ENCODE data around the gene CCDC30.
"Not testable (repeated sequence)": the region's sequence is repeated elsewhere in the genome, so short reads cannot be mapped to it uniquely, and the experiment has no call there.

Gene CCDC30

GRCh38 chr1:42533101-42533863, 70.2 kb downstream of the CCDC30 start:
- no peak for DNase-seq

- DNase-seq, result no peak
These were observed 78.0 kb downstream of the CCDC30 start for GRCh38 chr1:42541104-42541503.

GRCh38 chr1:42551180-42551579, 88.1 kb downstream of the CCDC30 start:
- no peak for DNase-seq

DNA sequence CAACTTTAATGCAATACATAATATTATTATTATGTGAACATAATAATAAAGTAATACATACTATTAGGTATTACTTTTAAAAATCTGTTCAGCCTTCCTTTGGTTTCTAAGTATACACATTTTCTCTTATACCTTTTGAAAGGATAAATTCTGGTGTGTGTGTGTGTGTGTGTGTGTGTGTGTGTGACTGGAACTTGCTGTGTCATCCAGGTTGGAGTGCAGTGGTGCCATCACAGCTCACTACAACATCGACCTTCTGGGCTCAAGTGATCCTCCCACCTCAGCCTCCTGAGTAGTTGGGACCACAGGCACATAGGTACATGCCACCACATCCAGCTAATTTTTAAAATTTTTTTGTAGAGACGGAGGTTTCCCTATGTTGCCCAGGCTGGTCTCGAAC, 88.5 kb downstream of the CCDC30 start:
- no peak for DNase-seq

GRCh38 chr1:42552636-42553035, 89.5 kb downstream of the CCDC30 start:
- DNase-seq, result no peak

GRCh38 chr1:42557230-42557851, 94.3 kb downstream of the CCDC30 start:
- no peak for DNase-seq

DNA sequence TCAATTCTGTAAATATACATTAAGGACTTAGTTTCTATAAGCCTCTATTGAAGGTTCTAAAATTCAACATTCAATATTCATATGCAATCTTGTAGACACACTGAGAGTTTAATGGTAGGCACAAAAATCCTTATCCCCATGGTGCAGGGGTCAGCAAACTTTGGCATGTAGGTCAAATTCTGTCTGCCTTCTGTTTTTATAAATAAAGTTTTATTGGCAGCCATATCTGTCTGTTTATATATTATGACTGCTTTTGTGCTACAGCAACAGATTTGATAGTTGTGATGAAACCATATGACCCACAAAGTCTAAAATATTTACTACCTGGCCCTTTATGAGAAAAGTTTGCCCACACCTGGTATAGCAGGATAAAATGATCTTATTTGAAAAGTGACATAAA, 104.0 kb downstream of the CCDC30 start:
- DNase-seq, result no peak

DNA sequence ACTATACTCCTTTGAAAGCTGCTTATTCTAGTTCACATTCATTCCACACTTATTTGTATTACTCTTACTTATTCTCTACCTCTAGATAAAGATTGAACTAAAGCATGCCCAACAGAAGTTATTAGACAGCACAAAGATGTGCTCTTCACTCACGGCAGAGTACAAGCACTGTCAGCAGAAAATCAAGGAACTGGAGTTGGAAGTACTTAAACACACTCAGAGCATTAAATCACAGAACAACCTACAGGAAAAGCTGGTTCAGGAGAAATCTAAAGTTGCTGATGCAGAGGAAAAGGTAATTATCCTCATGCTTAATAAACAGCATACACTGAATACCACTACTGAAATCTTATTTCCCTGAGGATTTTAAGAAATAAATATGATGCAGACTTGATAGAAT, 113.8 kb downstream of the CCDC30 start:
- DNase-seq, result no peak

- DNase-seq, result no peak
These were observed 122.9 kb downstream of the CCDC30 start for GRCh38 chr1:42586016-42586415.

DNA sequence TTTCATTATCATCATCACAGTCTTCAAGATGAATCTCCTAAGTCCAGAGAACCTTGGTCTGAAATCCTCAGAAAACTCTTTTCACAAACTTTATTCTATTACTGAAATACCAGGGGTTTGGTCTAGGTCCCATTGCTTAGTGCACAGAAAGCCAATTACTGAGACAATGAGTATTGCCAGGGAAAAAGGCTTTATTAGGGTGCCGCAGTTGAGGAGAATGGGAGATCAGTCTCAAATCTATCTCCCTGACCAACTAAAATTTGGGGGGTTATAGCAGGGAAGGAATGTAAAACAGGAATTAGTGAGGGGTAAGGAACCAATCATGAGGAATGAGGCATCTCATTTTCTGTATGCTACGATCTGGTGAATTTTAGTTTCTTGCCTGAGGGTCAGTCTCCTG, 124.7 kb downstream of the CCDC30 start:
- DNase-seq, result no peak

GRCh38 chr1:42592811-42593210, 129.7 kb downstream of the CCDC30 start:
- DNase-seq, result no peak

- no peak for DNase-seq
These were observed 130.5 kb downstream of the CCDC30 start for GRCh38 chr1:42593486-42594100.

DNA sequence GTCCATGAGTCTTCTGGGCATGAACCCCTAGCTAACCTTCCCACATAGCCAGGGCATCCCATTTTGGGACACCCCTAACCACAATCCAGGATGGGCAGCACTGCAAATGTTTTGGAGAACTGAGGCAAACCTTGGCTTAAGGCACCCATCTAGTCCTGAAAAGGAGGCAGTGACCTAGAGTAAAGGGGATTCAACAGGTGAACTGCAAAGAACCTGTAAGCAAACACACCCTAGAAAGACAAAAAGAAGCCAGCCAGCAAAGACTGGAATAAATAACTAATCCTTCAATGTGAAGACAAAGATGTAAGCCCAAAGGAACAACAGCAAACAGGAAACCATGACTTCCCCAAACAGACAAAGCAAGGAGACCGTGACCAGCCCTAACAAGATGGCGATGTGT, 138.4 kb downstream of the CCDC30 start:
- no peak for DNase-seq

DNA sequence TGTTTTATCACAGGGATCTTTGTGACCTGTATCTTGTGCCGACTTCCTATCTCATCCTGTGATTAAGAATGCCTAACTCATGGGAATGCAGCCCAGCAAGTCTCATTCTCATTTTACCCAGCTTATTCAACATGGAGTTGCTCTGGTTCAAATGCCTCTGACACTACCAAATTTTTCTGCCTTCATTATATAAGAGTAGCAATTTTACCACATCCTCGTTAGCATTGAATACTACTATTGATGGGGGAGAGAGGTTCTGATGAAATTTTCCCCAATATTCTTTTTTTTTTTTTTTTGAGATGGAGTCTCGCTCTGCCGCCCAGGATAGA, 150.7 kb downstream of the CCDC30 start:
- DNase-seq, result no peak

DNA sequence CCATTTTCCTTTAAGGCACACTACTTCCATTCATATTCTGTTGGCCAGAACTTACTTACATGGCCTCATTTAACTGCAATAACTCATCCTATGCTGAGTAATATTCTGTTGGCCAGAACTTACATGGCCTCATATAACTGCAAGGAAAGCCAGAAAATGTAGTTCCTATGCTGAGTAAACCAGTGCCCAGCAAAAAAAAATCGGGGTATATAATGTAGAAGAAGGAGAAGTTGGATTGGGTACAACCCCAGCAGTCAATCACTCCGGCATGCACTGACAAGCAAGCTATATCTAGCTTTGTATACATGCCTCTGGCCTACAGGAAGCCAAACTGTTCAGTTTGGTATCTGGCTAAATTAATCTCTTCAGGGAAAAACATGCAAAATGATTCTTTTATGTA, 155.8 kb downstream of the CCDC30 start:
- no peak for DNase-seq

DNA sequence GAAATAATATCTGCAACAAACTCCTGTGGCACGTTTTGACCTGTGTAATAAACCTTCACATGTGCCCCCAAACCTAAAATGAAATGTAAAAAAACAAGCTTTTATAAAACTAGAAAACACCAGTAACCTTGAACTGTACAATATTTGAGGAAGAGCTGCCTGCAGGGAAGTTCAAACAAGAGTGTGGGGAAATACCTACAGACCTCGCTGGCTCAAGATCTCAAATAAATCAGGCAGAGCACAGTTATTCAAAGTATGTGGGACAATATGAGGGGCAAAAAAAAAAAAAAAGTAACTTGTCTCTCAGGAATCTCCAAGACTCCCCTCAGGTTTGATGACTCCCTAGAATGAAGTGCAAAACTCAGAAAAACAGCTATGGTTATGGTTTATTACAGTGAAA, 157.2 kb downstream of the CCDC30 start:
- no peak for DNase-seq

DNA sequence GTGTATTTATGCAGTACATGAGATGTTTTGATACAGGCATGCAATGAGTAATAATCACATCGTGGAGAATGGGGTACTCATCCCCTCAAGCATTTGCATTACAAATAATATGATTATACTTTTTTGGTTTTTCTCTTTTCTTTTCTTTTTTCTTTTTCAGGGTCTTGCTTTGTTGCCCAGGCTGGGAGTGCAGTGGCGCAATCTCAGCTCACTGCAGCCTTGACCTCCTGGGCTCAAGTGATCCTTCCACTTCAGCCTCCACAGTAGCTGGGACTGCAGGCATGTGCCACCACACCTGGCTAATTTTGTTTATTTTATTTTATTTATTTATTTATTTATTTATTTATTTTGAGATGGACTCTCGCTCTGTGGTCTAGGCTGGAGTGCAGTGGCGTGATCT, 158.1 kb downstream of the CCDC30 start:
- not testable (repeated sequence) for DNase-seq

GRCh38 chr1:42627205-42627604, 164.1 kb downstream of the CCDC30 start:
- DNase-seq, result not testable (repeated sequence)

DNA sequence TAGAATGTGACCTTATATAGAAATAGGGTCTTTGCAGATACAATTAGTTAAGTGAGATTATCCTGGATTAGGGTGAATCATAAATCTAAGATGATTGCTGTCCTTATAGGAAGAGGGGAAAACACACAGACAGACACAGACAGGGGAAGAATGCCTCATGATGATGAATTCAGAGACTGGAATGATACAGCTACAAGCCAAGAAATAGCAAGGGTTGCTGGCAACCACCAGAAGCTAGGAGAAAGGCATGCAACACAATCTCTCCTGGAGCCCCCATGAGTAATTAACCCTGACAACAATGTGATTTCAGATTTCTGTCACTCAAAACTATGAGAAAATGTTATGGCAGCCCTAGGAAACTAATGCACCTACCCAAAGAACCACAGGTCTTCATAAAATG, 176.0 kb downstream of the CCDC30 start:
- DNase-seq, result no peak

GRCh38 chr1:42646056-42646455, 183.0 kb downstream of the CCDC30 start:
- no peak for DNase-seq

GRCh38 chr1:42657201-42657600, 194.1 kb downstream of the CCDC30 start:
- no peak for DNase-seq

GRCh38 chr1:42657981-42658876, 195.1 kb downstream of the CCDC30 start, which contains the start of gene PPIH:
PPIH (plus strand) TSS chr1:42658423; CDS start chr1:42658447, 24 bp downstream.
- DNase-seq, result peak; percentile 95

DNA sequence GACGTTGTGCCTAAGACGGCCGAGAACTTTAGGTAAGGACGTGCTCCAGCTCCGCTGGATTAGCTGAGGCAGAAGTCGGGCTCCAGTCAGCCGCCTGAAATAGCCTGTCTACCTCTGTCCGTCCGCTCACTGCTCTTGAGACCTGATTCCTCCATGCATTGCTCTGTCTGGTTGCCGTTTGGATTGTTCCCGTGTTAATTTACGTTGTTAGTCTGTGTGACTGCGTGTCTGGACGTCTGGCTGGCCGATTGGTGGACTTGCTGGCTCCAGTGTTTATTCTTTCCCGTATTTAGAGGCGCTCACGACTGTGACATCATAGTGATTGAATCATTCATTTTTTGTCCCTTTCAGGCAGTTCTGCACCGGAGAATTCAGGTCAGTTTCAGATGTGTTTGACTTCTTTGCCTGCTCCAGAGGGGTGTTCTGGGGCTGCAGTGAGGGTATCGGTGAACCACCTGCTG, 195.8 kb downstream of the CCDC30 start:
- no peak for DNase-seq

All from activated CD4-positive, CD25-positive, alpha-beta regulatory T cell treated with anti-CD3 and anti-CD28 coated beads, Interleukin-2, amount 50 U/mL, for 72 hours (primary cell).